A549 (cell line): ENCODE data around the gene GPR15LG.

ENCODE experiments used
- CTCF ChIP-seq: fragments of >200 bp; sonication (Bioruptor Twin); formaldehyde crosslinking; IDR thresholded peaks from 3 replicates; pipeline ENCODE4 v1.5.1; 2016
- EP300 ChIP-seq, 2 experiments: fragments of >200 bp; sonication (Bioruptor Twin); formaldehyde crosslinking; IDR thresholded peaks; 2 replicates in 1 of 2; 3 replicates in 1 of 2; pipeline ENCODE4 v1.6.1; 2016 to 2017
- KDM1A ChIP-seq: fragments of 200-600 bp; sonication (generic); IDR thresholded peaks from 2 replicates; pipeline ENCODE4 v1.6.1; 2016; ENCODE audit warnings: low read depth, mild to moderate bottlenecking
- MAX ChIP-seq: IDR thresholded peaks from 2 replicates; pipeline ENCODE4 v1.6.1; 2012
- PBX3 ChIP-seq: IDR thresholded peaks from 2 replicates; pipeline ENCODE4 v1.6.1; 2012
- POLR2A ChIP-seq: IDR thresholded peaks from 2 replicates; pipeline ENCODE4 v1.6.1; 2012; ENCODE audit warnings: mild to moderate bottlenecking, low read length
- ZFP36 ChIP-seq: fragments of 450-650 bp; IDR thresholded peaks from 2 replicates; pipeline ENCODE4 v1.6.1; 2014; ENCODE audit warnings: borderline replicate concordance; ENCODE audit not compliant: partially characterized antibody

GRCh38 chr10:84178160-84178609 is 4.6 kb downstream of the GPR15LG start:
- TF ChIP-seq PBX3: no peak
- no peak for TF ChIP-seq KDM1A
- no peak for TF ChIP-seq EP300 (IDR thresholded peaks at IDR 0.05)
- no peak for TF ChIP-seq ZFP36
- no peak for TF ChIP-seq POLR2A
- no peak for TF ChIP-seq MAX
- no peak for TF ChIP-seq CTCF
